SK-N-SH treated with all-trans-retinoic acid at 6 μM for 48 hours (cell line): ENCODE results near the gene MOXD1.

Experiments used
- ESRRG ChIP-seq: fragments of 250-450 bp; sonication (Bioruptor Pico); IDR thresholded peaks from 2 replicates; pipeline ENCODE4 v1.6.1; 2021; ENCODE audit warnings: mild to moderate bottlenecking
- OSR1 ChIP-seq: fragments of 250-450 bp; sonication (Bioruptor Pico); IDR thresholded peaks from 2 replicates; pipeline ENCODE4 v1.8.0; 2022; ENCODE audit warnings: moderate library complexity, mild to moderate bottlenecking, inconsistent platforms
- PATZ1 ChIP-seq: fragments of 250-450 bp; sonication (Bioruptor Pico); IDR thresholded peaks from 2 replicates; pipeline ENCODE4 v1.8.0; 2020; ENCODE audit warnings: mild to moderate bottlenecking, moderate library complexity, borderline replicate concordance
- POU6F1 ChIP-seq: fragments of 250-450 bp; sonication (Bioruptor Pico); IDR thresholded peaks from 2 replicates; pipeline ENCODE4 v1.8.0; 2021; ENCODE audit warnings: low read depth, mild to moderate bottlenecking, moderate library complexity, borderline replicate concordance
- RARB ChIP-seq: fragments of 250-450 bp; sonication (Bioruptor Pico); IDR thresholded peaks from 2 replicates; pipeline ENCODE4 v1.8.0; 2021; ENCODE audit warnings: mild to moderate bottlenecking, moderate library complexity
- ZNF565 ChIP-seq: fragments of 450-650 bp; formaldehyde crosslinking; conservative IDR thresholded peaks from 2 replicates; pipeline ENCODE4 v1.5.0; 2020; ENCODE audit warnings: low read depth, mild to moderate bottlenecking, moderate library complexity
- ZNF70 ChIP-seq: fragments of 450-650 bp; formaldehyde crosslinking; IDR thresholded peaks from 2 replicates; pipeline ENCODE4 v1.5.0; 2020; ENCODE audit warnings: mild to moderate bottlenecking, moderate library complexity

- no peak for TF ChIP-seq ZNF70 (CRISPR knock-in tag)
- TF ChIP-seq OSR1 (CRISPR knock-in tag), result no peak
- no peak for TF ChIP-seq ESRRG (CRISPR knock-in tag)
- no peak for TF ChIP-seq POU6F1
- TF ChIP-seq PATZ1 (CRISPR knock-in tag), result no peak
- TF ChIP-seq ZNF565 (CRISPR knock-in tag), result no peak
- no peak for TF ChIP-seq RARB (CRISPR knock-in tag)
Observed at GRCh38 chr6:132380358-132381029, 20.8 kb downstream of the MOXD1 start.
